Endothelial cell of umbilical vein (primary cell): ENCODE results near the gene OR3A3. TPM values are rescaled to one million over a fixed set of nuclear protein-coding genes. Genes with fewer than 3 reads are reported as not detected.
"Not testable (repeated sequence)": the region's sequence is repeated elsewhere in the genome, so short reads cannot be mapped to it uniquely, and the experiment has no call there.

Source experiments
- BruUV-seq: library from RNA; stranded (reverse); fragments of 400-500 nt; replicated peaks from 2 replicates; lab custom pipeline; 2021; lab: Mats Ljungman, UMichigan
- CTCF ChIA-PET: fragments of 300-600, 350-600 bp; sonication (Branson Sonifier 250); formaldehyde crosslinking; loops from one replicate; lab custom pipeline; 2021; ENCODE audit warnings: antibody characterized with exemption, inconsistent platforms; lab: Charles Lee
- POLR2A ChIA-PET: fragments of 300-600, 350-600 bp; sonication (Branson Sonifier 250); formaldehyde crosslinking; loops from one replicate; lab custom pipeline; 2021; ENCODE audit warnings: antibody characterized with exemption, inconsistent platforms; lab: Charles Lee
- DNase-seq: peaks from one replicate; pipeline ENCODE4 v3.0.0-alpha.2; 2011; ENCODE audit warnings: low read depth, low spot score
- FAIRE-seq: peaks from 2 replicates; lab custom pipeline; 2011; peaks lifted over from hg19 to GRCh38; lab: Jason Lieb, UNC
- H2AFZ ChIP-seq: 2 replicates; pipeline ENCODE4 v1.6.0; 2012; ENCODE audit warnings: low read depth, low read length, control low read depth, inconsistent platforms
- H3K27ac ChIP-seq: 2 replicates; pipeline ENCODE4 v1.5.1; 2011; ENCODE audit warnings: low read depth, mild to moderate bottlenecking, control low read depth, low read length, moderate library complexity; ENCODE audit not compliant: insufficient read depth
- H3K27me3 ChIP-seq, 2 experiments: 2 replicates each; pipeline versions ENCODE4 v1.6.0 to v1.6.1; 2011; ENCODE audit warnings: low read length in 2 of 2, mixed read lengths in 1 of 2; ENCODE audit not compliant: control insufficient read depth in 2 of 2, insufficient read depth in 2 of 2
- H3K36me3 ChIP-seq, 2 experiments: 2 replicates in 1 of 2; 3 replicates in 1 of 2; pipeline ENCODE4 v1.5.1; 2011; ENCODE audit warnings: low read length in 2 of 2, mild to moderate bottlenecking in 1 of 2, moderate library complexity in 1 of 2; ENCODE audit not compliant: control insufficient read depth in 2 of 2, insufficient read depth in 2 of 2; ENCODE audit errors: extremely low read depth in 1 of 2
- H3K4me1 ChIP-seq: 3 replicates; pipeline ENCODE4 v1.5.1; 2011; ENCODE audit warnings: mild to moderate bottlenecking, low read length; ENCODE audit not compliant: control insufficient read depth, insufficient read depth; ENCODE audit errors: extremely low read depth
- H3K4me2 ChIP-seq: 2 replicates; pipeline ENCODE4 v1.6.1; 2011; ENCODE audit warnings: low read length, control low read depth, mixed read lengths; ENCODE audit not compliant: insufficient read depth
- H3K4me3 ChIP-seq, 3 experiments: fragments of 200-600 bp in 1 of 3; sonication (generic), shearing (Covaris generic) in 1 of 3; replicated peaks in 1 of 3; 2 replicates each; pipeline ENCODE4 v1.5.1; 2011 to 2016; ENCODE audit warnings: control low read depth in 3 of 3, low read length in 3 of 3, mild to moderate bottlenecking in 2 of 3, inconsistent platforms in 1 of 3, low read depth in 1 of 3, moderate library complexity in 1 of 3; ENCODE audit not compliant: insufficient read depth in 1 of 3
- H3K79me2 ChIP-seq: 2 replicates; pipeline ENCODE4 v1.6.0; 2012; ENCODE audit warnings: low read length, inconsistent platforms; ENCODE audit not compliant: control insufficient read depth, insufficient read depth
- H3K9ac ChIP-seq: replicated peaks from 2 replicates; pipeline ENCODE3; 2011; ENCODE audit warnings: low read length, control low read depth; ENCODE audit not compliant: insufficient read depth; ENCODE audit errors: extremely low read depth
- H3K9me1 ChIP-seq: replicated peaks from 3 replicates; pipeline ENCODE4 v1.6.0; 2011; ENCODE audit warnings: mild to moderate bottlenecking, low read length; ENCODE audit not compliant: control insufficient read depth, insufficient read depth; ENCODE audit errors: extremely low read depth
- H3K9me3 ChIP-seq: replicated peaks from 2 replicates; pipeline ENCODE4 v1.5.1; 2012; ENCODE audit warnings: low read length, inconsistent platforms; ENCODE audit not compliant: control insufficient read depth, insufficient read depth
- H4K20me1 ChIP-seq: replicated peaks from 2 replicates; pipeline ENCODE3; 2011; ENCODE audit warnings: mild to moderate bottlenecking, low read length; ENCODE audit not compliant: control insufficient read depth, insufficient read depth; ENCODE audit errors: extremely low read depth
- CTCF ChIP-seq, 2 donors: IDR thresholded peaks; 1 replicate in 1 of 2; 2 replicates in 1 of 2; pipeline ENCODE4 v1.5.1; 2011; ENCODE audit warnings: low read length in 2 of 2, mild to moderate bottlenecking in 2 of 2, moderate library complexity in 2 of 2, control low read depth in 1 of 2, inconsistent platforms in 1 of 2, low read depth in 1 of 2; ENCODE audit not compliant: insufficient read depth in 1 of 2; ENCODE audit errors: extremely low read depth in 1 of 2
- EZH2 ChIP-seq: IDR thresholded peaks from 2 replicates; pipeline ENCODE4 v1.6.1; 2012; ENCODE audit warnings: borderline replicate concordance, low read depth, mild to moderate bottlenecking, moderate library complexity, low read length, inconsistent platforms; ENCODE audit not compliant: severe bottlenecking
- FOS ChIP-seq: IDR thresholded peaks from 2 replicates; pipeline ENCODE4 v1.6.1; 2011; ENCODE audit warnings: mild to moderate bottlenecking, low read length, moderate library complexity, borderline replicate concordance; ENCODE audit not compliant: insufficient read depth
- GATA2 ChIP-seq: IDR thresholded peaks from 2 replicates; pipeline ENCODE4 v1.7.0; 2011; ENCODE audit warnings: low read depth, mild to moderate bottlenecking, moderate library complexity, mixed read lengths, low read length; ENCODE audit not compliant: insufficient read length, insufficient read depth
- JUN ChIP-seq: IDR thresholded peaks from 2 replicates; pipeline ENCODE4 v1.6.1; 2011; ENCODE audit warnings: borderline replicate concordance, low read depth; ENCODE audit not compliant: insufficient read length, insufficient read depth
- MAX ChIP-seq: IDR thresholded peaks from 2 replicates; pipeline ENCODE4 v1.6.1; 2011; ENCODE audit not compliant: insufficient read depth, insufficient read length
- MYC ChIP-seq: IDR thresholded peaks from one replicate; pipeline ENCODE4 v1.6.1; 2011; ENCODE audit warnings: mild to moderate bottlenecking, low read depth, low read length
- POLR2A ChIP-seq: IDR thresholded peaks from 2 replicates; pipeline ENCODE4 v1.6.1; 2012; ENCODE audit warnings: low read depth, mild to moderate bottlenecking, control low read depth, low read length
- POLR2AphosphoS5 ChIP-seq: IDR thresholded peaks from 2 replicates; pipeline ENCODE4 v1.6.1; 2012; ENCODE audit warnings: low read depth, mild to moderate bottlenecking, control low read depth, low read length, moderate library complexity; ENCODE audit not compliant: insufficient read depth
- dilution Hi-C: fragments of 300-500 bp; cut with MboI; formaldehyde crosslinking; loops from one replicate; pipeline ENCODE4 v1.15.0; 2019; ENCODE audit warnings: low sequenced_read_pairs; ENCODE audit not compliant: extremely low pct_ligation_motif_present
- intact Hi-C: fragments of 100-400 bp; cut with micrococcal nuclease; formaldehyde crosslinking; loops from one replicate; pipeline ENCODE4 v1.10.0; 2022
- polyA plus RNA-seq, 4 experiments: library from polyadenylated mRNA; depleted of rRNA in 3 of 4; stranded (reverse) in 3 of 4; unstranded in 1 of 4; fragments of >200 nt; gene quantifications; 2 replicates each; pipeline versions ENCODE4 v1.2.1 to v1.2.3, GENCODE V29; 2011 to 2012; ENCODE audit warnings: missing spikeins in 1 of 4
- total RNA-seq: library from RNA; stranded (reverse); gene quantifications from 2 replicates; pipeline ENCODE4 v1.2.3, GENCODE V29; 2021

Gene OR3A3
- total and polyA plus RNA-seq, 2 donors (not counting 3 experiments of a cell fraction or from before 2014, with no cell fraction given) = not detected

GRCh38 chr17:3418222-3418621 lies 7.1 kb downstream of the OR3A3 start:
- Histone ChIP-seq H3K4me1 (no peaks in the 10 kb centered on the region), H3K4me3 (no peak overlapping the region), H3K27ac (no peak overlapping the region), H2AFZ (no peak overlapping the region), H3K9me3 (peaks cover 2% of the 10 kb centered on the region), H3K27me3 (no peaks in the 10 kb centered on the region), H3K79me2 (no peaks in the 10 kb centered on the region), H3K9ac (no peak overlapping the region), H4K20me1 (no peaks in the 10 kb centered on the region), H3K4me2 (no peak overlapping the region), H3K9me1 (no peaks in the 10 kb centered on the region), H3K36me3 (no peaks in the 10 kb centered on the region)
- ChIA-PET CTCF (no interaction called here), POLR2A (no interaction called here)
- FAIRE-seq = no peak
- dilution Hi-C loops (no loop called here), intact Hi-C loops (no loop called here)
- no TSS peak for BruUV-seq
- no peak for DNase-seq
- no peak for TF ChIP-seq CTCF (IDR thresholded peaks at IDR 0.05; ENCODE audit: extremely low read depth in 1 of 2, insufficient read depth in 1 of 2, low read depth in 1 of 2, low read length in 2 of 2)
- no peak for TF ChIP-seq JUN
- TF ChIP-seq POLR2A = no peak
- TF ChIP-seq GATA2 = no peak
- no peak for TF ChIP-seq FOS
- no peak for TF ChIP-seq MAX
- no peak for TF ChIP-seq EZH2
- TF ChIP-seq POLR2AphosphoS5 = no peak
- no peak for TF ChIP-seq MYC

GRCh38 chr17:3433215-3433614 lies 22.0 kb downstream of the OR3A3 start:
- H3K9me1 ChIP-seq, dilution Hi-C loops, BruUV-seq, H3K36me3 ChIP-seq, H4K20me1 ChIP-seq, H3K27ac ChIP-seq, H3K27me3 ChIP-seq, H3K79me2 ChIP-seq, H3K9ac ChIP-seq, H3K4me2 ChIP-seq, H3K4me3 ChIP-seq, intact Hi-C loops, DNase-seq, H3K4me1 ChIP-seq, FAIRE-seq, H3K9me3 ChIP-seq, POLR2A ChIA-PET, CTCF ChIA-PET, H2AFZ ChIP-seq: not testable (repeated sequence)
